ENCODE results near the gene GRIK4.

GRIK4 gene

DNA sequence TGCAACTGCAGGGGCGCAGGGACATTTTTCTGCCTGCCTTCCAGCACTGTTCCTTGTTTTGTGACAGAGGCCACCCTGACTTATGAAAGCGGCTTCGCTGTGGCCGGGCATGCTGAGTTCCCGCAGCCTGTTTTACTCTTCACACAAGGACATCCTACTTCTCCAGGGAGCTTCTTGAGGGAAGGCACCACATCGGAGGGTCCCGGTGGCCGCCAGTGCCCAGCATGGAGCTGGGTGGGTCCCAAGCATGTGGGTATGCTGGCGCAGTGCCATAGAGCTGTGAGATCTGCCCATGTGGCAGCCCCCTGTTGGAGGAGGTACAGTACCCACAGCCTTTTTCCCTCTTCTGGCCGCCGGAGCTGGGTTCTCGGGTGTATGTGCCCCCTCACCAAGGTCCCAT is 136.1 kb downstream of the GRIK4 start:
- no peak for DNase-seq

DNA sequence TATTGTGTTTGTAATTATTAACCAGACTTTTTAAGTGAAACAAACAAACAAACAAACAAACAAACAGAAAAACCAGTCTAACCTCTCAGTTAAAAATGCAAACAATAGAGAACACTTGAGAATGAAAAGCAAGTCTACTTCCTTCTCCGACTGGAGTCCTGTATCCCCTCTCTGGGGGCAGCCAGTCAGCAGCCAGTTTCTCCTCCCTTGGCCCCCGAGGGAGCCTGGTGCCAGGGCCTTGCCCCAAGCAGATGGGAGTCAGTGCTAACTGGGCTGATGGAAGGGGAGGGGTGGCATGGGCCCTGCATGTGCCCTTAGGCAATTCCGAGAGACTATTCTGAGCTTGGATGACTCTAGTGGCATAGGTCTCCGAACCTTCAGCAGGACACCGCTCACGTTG is 137.2 kb downstream of the GRIK4 start:
- DNase-seq: no peak

DNA sequence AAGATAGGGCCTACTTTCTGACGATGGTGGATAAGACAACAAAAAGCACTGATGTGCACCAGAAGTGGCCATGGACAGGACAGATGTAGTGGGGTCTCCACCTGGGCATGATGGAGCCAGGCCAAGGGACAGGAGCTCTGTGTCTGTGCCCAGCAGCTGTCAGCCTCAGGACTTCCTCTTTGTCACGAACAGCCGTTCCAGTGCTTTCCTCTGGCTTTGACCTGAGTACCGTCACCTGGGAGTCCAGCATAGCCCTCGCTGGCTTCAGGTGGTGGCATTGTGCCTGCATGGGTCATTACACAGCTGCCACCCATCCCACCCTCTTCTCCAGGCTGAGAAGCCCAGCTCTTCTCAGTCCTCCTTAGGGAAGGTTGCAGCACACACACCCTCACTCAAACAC is 137.8 kb downstream of the GRIK4 start:
- DNase-seq: no peak

DNA sequence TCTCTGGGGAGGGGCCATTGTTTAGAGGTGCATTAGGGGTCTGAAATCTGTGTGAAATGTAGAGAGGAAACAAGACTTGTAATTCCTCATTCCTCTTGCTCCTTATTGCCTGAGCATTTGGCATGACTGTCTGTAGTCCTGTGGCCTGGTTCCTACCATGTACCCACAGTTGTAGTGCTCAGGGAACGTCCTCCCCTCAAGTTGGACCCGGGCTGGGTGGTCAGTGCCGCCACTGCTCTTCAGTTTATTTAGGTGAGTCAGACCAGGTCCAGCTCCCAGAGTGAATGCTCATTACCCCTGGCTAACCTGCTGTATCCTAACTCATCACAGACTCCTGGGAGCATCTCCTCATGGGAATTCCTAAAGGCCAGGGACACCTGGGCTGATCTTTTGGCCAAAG is 139.8 kb downstream of the GRIK4 start:
- DNase-seq: no peak

DNA sequence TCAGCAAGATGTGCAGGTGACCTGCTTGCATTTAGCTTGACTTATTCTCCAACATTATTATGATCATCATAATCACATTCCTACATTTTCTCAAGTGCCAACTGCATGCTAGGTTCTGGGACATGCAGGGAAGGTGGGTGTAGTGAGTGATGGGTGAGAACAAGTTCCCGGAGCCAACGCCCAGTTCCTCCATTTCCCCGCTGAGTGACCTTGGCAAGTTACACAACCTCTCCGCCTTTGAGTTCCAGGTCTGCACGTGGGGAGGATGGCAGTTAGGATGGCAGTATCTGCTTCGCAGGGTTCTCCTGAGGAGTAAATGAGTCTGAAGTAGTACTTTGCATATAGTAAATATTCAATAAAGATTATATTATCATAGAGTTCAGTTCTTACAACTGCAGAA is 140.3 kb downstream of the GRIK4 start:
- DNase-seq: no peak

DNA sequence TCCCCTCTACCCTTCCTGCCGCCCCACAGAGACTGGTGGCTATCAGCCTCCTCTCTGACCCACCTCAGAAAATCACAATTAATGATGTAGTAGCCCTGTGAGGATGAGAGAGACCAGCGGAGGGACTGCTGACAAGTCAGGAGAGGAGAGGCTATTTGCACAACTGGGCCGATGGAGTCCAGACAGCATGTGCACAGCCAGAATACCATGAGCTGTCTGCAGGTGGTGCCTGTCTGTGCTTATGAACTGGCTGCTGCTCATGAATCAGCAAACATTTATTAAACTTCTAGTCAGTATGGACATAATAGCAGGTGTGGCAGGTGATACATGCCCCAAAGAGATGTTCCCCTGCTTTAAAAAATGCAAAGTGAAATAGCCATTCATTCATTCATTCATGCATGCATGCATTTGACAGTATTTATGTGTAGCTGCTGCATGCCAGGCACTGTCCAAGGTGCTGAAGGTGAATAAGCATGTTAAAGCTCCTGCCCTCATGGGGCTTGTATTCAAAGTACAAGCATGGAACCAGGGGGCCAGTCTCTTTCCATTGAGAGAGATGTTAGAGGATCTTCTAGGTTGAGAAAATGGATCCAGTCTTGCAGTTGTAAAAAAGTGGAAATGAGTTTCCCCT is 141.3 kb downstream of the GRIK4 start:
- DNase-seq: peak; percentile 7

DNA sequence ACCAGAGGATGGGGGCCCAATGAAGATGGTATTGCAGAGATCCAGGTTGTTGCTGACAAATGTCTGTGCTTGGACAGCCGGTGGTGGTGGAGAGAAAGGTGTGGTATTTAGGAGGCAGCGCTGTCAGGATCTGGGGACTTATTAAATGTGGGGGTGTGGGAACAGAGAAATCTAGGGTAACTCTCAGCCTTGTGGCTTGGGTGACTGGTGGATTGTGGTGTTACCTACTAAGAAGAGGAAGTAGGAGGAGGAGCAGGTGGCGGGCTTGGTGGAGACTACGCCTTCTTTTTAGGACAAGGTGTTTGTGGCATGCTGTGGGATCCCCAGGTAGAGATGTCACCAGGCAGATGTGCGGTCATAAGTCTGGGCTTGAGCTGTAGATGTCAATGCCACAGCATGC is 144.0 kb downstream of the GRIK4 start:
- DNase-seq: no peak

DNA sequence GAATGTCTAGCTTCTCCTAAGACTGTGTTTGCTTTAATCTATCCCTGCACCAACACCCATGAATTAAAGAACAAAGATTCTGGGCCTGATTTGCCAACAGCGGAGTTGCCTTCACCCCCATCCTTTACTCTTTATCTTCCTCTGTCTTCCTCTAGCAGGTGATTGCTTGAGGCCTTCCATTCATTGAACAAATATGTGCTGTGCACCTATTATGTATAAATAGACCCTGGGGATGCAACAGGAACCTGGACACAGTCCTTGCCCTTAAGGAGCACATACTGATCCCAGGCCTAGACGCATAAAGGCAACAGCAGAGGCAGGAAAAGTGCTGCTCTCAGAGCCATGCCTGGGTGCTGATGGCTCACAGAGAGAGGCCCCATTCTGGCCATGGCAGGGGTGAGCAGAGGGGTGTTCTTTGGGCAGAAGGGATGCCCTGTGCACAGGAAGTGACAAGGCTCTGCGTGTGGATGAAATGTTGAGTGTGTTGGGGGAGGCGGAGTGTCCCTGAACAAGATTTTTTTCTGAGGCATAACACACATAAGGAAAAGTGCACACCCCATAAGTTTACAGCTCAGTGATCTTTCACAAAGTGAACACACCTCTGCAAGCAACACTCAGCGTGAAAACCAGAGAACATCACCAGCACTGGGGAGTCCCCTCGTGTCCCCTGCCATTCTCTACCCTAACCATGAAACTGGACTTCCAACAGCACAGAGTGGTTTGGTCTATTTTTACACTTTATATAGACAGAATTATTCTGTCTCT is 145.9 kb downstream of the GRIK4 start:
- DNase-seq: no peak

DNA sequence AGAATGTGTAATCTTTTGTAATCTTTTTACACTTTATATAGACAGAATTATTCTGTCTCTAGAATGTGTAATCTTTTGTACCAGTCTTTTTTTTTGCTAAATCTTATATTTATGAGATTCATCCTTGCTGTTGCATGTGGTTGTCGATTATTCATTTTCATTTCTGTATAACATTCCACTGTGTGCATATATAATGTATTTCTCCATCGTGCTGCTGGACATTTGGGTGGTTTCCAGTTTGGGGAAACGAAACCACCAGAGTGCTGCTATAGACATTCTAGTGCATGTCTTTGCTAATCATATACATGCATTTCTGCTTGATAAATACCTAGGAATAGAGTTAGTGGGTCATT is 146.5 kb downstream of the GRIK4 start:
- DNase-seq: no peak

DNA sequence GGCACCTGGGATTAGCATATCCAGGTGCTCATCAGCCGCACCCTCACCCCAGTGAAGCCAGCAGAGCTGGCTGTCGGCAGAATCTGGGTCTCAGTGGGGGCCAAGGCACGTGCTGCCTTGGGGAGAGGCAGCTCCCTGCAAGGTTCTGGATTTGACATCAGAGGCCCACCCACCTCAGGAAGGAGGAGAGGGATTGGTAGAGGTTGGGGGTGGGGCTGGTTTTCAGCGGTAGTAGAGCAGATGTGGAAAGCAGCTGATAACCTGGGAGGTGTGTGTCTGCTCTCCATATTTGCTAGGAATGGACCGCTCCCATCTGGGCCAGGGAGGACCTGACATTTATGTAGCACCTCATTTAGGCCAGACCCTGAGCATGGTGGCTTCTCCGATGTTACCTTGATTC is 147.5 kb downstream of the GRIK4 start:
- DNase-seq: no peak

DNA sequence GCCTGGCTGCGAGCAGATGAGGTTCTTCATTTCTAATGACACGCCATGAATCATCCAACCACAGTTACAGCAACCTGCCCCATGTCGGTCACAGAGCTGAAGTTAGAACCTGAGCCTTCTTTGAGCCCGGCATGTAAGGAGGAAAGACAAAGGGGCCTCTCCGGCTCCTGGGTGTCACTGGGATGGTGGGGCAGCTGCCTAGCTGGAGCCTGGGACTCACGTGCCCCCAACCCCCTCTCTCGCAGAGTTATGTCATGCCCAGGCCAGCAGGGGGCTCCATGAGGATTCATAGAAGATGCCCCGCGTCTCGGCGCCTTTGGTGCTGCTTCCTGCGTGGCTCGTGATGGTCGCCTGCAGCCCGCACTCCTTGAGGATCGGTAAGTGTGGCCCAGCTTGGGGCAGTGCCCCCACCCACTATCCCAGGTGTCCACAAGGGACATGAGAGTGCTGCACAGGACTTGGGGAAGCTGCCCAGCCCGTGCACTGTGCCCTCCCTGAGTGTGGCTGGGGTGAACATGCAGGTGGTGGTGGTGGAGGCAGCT is 148.5 kb downstream of the GRIK4 start:
- peak; percentile 44 for DNase-seq

DNA sequence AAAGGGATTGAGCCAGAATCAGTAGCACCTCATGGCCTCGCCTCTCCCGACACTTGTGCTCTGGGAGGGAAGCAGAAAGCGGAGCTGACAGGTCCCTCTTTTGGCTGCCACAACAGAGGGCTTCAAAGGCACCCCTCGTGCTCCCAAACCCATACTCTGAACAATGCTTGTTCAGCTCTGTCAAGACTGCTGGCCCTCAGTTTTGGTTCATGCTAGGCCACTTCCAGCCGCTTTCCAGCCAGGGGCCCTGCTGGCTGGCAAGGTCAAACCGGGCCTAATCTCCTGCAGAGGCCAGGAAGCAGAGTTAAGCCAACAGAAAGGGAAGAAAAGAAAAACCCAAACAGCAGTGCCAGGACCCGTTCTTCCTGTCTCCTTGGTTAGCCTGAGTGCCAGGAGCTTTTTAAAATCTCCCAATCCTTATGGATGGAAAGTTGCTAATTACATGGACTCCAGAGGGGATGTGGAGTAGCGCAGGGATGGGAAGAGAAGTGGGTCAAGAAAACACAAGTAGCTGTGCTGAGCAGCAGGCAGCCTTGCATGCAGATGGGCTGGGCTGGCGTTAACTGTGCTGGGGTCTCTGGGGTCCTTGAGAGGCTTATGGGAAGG is 150.6 kb downstream of the GRIK4 start:
- no peak for DNase-seq

DNA sequence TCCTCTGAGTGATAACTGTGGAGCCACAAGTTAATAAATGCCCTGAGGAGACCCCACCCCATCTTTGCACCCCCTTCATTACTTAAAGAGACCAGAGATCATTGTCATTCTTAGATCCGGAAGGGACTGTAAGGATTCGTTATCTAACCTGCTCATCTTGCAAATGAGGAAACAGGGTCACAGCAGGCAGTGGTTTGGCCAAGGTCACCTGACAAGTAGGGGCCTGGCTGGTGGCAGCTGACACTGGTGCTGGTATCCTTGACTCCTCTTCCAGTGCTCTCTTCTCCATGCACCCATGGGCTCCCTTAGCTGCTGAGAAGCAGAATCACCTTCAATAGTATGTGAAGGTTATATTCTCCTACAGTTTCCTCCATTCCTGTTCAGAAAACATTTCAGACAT is 151.6 kb downstream of the GRIK4 start:
- DNase-seq: no peak

DNA sequence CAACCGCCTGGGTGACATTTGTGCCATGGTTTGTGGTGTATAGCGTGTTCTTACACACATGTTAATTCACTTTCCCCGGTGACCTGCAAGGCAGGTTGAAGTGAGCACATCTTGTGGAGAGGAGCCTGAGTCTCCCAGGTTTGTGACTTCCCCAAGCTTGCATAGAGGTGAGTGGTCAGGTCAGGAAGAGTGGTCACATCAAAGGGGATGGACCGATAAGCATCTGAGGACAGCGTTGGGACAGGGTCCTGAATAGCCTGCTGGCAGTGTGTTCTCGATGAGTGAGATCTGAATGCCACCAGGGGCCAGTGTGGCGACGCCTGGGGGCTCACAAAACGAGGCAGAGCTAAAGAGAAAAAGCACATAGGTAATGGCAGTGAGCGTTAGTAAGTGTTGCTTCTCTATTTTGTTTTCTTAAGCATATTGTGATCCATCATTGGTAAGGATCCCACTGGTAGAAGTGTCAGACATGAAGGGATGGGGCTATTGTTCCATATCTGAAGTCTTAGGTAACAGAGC is 154.6 kb downstream of the GRIK4 start:
- DNase-seq: no peak

DNA sequence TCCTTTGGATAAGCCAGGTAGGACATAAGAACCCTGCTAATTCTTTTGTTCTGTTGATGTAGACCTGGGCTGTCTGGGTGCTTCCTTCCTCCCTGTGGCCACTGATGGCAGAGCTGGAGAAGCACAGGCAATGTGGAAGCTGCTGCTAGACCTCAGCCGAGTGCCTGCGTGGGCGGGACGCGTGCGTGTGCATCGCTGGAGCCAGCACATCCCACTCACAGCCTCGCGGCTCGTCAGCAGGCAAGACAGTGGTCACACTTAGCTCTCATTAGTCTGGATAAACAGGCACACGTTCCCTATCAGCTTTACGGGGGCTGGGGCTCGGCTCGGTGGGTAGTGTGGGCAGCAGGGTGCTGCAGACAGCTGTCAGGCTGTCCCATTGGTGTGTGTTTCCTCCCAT is 155.7 kb downstream of the GRIK4 start:
- DNase-seq: peak; percentile 22

DNA sequence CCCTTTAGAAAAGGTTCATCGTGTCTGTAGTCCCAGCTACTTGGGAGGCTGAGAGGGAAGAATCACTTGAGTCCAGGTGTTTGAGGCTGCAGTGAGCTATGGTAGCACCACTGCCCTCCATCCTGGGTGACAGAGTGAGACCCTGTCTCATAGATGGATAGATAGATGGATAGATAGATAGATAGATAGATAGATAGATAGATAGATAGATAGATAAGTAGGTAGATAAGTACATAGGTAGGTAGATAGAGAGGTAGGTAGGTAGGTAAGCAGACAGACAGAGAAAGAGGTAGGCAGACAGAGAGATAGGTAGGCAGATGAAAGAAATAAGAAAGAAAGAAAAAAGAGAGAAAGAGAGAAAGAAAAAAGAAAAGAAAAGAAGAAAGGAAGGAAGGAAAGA is 156.4 kb downstream of the GRIK4 start:
- DNase-seq: no peak

DNA sequence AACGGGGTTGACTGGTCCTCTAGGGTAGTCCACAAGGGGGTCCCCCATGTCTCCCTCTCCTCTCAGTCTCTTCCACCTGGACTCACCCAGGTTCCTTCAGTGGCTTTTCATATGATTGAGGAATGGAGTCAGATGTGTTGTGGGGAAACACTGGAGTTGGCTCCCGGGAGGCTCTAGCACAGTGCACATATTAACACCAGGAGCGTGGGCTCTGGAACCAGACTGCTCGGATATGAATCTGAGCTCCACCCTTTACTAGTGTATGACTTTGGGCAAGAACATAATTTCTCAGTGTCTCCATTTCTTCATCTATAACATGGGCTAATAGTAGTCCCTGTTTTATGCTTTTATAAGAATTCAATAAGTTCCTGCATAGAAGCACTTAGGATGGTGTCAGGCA is 157.0 kb downstream of the GRIK4 start:
- DNase-seq: no peak

DNA sequence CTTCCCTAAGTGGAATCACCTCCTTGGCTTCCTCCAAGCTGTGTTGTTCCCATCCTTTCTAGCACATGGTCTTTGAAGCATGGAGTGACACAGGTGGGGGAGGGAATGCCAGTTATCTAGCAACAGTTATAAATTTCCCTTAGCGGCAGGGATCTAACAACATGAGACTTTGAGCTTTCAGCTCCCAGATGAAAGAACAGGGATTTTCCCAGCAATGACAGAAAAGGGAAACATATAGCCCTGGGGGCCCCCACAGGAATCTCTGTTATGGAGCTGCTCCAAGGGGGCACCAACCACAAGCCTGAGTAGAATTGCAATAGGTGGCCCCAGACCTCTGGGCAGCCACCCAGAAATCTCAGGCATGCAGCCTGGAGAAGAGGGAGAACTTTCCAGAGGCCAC is 163.0 kb downstream of the GRIK4 start:
- DNase-seq: no peak

DNA sequence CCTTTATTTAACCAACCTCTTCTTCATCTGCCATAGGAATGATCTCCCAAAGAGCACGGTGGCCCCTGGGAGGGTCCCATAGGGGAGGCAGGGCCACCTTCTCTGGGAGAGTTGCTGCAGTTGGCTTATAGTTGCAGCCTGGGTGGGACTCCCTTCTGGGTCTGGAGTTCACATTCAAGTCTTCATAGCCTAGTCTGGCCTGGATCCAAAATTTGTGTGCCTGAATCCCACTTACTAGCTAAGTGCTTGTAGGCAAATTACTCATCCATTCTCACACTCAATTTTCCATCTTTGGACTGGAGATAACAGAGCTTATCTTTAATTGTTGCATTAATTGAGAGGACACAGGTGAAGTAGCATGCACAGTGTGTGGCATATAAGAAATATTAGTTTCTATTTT is 163.6 kb downstream of the GRIK4 start:
- no peak for DNase-seq

DNA sequence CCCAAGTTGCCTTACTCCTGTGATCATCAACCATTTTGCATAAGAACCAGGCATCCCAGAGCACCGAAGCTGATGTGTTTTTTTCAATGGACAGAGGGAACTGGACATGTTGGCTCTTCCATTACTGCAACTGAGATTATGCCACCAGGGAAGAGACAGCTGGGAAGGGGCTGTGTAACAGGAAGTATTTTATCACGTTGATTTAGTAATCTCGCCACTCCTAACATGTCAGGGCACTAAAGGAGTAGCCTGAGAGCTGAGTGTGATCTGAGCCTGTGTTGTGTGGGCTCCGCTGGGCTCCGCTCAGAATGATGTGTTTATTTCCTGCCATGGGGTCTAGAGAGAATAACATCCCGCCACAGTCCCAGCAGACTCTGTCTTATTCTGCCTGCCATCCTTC is 165.4 kb downstream of the GRIK4 start:
- no peak for DNase-seq

DNA sequence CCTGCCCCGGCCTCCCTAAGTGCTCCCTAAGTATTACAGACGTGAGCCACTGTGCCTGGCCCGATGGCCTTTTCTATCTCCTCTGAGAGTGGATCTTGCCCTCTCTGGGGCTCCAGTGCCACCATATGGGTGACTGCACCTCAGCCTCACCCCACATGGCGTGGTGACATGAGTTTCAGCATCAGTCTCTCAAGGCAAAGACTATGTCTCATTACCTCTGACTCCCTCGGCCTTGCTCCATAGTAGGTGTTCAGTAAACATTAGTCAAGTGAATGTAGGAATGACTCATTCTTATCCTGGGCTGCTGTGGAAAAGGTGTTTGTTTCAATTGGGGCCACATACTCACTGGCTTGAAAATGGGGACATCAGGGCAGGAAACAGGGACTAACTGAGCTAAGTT is 168.8 kb downstream of the GRIK4 start:
- DNase-seq: no peak

DNA sequence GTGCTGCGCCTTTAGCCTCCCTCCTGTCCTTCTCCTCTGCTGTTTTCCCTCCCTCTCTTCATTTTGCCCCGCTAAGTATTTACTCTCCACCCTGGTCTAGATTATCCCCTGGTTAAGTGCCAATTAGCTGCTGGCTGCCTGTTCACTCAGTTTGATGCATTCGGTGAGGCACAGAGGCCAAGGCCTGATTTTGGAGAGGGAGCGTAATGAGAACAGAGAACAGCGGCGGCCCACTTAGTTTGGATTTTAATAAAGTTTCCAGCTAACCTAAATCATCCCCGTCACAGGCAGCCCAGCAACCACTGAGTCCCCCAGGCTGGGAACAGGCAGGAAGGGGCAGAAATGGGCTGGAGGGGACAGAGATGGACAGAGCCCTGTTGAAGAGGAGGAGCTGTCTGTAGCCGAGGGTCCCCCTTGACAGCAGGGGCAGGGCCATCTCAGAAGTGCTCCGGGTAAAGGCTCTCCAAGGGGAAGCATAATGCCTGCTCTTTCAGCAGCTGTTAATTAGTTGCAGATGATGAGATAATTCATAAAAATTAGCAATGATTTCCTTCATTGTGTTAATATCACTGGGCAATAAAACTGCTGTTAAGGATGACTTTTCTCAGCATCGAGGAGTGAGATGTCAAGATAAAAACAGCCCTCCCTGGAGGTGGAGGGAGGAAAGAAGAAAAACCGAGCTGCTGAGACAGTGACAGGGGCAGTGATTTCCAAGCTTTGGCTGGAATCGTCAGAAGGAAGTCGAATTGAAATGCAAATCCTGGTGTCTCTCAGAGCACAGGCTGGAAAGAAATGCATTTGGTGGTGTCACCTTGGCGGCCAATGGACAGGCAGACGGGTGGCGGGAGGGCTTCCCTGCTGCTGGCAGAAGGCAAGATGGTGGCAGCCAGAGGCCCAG is 170.1 kb downstream of the GRIK4 start:
- DNase-seq: no peak

DNA sequence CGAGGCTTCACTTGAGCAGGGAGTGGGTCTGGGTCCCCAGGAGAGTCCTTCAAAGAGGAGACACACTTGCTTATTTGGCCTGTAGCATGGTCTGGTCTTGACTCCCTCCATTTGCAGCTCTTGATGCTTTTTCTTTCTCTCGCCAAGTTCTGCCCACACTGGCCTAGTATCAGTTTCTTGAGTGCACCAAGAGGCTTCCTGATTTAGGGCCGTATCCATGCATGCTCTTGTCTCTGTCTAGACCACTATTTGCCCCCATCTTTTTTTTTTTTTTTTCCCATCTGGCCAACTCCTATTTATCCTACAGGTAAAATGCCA is 170.7 kb downstream of the GRIK4 start:
- no peak for DNase-seq
